Measurements from ENCODE around the gene GPATCH2L.

GPATCH2L gene

DNA sequence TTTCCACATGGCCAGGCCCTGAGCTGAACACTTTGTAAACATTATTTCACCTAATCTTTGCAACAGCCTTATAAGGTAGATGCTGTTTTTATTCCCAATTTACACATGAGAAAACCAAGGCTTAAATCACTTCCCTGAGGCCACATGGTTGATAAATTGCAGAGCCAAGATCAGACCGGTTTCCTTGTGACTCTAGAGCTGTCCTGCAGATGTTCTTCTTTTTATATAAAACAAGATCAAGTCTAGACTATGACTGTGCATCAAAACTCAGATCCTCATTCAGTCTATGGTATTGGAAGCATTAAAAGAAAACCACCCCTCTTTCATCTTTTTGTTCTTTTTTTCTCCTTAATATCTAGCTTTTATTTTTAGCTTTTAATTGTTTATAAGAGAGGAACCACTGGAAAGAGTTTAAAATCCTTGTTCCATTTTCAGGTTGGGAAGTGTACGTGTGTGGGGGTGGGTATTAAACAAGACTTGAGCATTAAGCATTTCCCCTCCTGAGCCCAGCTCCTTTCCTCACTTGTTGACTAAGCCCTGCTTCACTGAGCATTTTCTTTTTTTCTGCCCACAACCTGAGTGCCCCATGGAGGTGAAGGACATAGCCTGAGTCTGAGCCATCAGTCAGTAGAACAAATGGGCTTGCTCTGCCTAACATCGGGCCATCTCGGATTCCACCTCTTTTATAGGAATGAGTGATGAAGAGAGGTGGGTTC, 45.4 kb downstream of the GPATCH2L start:
- no peak for FAIRE-seq
- no peak for DNase-seq (ENCODE audit: low spot score)

DNA sequence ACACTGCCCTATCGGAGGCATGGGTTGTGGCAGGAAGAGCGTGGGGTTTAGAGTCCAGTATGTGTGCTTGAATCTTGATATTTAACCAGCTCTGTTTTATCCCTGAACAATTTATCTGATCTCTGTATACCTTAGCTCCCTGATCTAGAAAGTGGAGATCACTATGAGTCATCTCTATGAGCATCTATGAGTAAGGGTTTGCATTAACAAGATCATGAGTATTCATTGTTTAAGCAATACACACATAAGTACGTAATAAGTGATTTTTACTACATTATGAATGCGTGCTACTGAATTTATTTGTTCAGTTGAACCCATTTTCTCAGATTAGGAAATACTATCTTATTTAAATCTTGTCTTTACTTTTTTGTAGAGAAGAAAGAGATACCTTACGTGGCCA, 49.4 kb downstream of the GPATCH2L start:
- DNase-seq (ENCODE audit: low spot score): peak; percentile 55
- peak; percentile 48 for FAIRE-seq

DNA sequence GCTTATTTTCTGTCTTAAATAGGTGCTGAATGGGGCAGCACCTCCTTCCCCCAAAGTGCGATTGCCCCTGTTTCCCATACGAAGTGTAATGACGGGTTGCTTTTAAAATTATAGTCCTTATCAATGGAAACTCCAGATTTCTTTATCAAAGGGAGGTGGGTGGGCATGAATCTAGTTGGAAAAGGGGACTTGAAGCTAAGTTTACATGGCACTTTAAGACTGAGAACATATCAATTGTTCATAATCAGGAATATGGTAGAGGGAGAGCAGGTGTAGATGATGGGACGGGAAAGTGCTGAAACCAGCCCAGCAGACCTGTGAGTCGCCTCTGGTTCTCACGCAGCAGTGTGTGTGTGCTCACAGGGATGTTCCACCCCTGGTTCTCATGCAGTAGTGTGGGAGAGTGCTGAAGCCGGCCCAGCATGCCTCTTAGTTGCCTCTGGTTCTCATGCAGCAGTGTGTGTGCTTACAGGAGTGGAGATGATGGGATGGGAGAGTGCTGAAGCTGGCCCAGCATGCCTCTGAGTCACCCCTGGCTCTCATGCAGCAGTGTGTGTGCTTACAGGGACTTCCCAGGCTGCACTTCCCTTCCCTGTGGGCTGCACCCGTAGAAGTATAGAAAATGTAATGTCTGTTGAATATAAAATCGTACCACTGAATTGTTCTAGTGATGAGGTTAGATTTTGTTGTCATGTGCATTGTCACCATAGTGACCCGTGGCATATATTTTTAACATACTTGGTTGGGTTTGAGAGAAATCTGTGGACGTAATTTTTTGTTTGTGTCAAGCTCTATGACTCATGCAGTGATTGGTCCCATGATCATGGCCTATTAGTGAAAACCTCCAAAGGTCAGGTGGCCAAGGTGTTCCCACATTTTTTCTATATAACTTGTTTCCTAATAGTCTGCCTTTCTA, 51.6 kb downstream of the GPATCH2L start:
- DNase-seq (ENCODE audit: low spot score) (peak; percentile 72), FAIRE-seq (peak; percentile 35)

DNA sequence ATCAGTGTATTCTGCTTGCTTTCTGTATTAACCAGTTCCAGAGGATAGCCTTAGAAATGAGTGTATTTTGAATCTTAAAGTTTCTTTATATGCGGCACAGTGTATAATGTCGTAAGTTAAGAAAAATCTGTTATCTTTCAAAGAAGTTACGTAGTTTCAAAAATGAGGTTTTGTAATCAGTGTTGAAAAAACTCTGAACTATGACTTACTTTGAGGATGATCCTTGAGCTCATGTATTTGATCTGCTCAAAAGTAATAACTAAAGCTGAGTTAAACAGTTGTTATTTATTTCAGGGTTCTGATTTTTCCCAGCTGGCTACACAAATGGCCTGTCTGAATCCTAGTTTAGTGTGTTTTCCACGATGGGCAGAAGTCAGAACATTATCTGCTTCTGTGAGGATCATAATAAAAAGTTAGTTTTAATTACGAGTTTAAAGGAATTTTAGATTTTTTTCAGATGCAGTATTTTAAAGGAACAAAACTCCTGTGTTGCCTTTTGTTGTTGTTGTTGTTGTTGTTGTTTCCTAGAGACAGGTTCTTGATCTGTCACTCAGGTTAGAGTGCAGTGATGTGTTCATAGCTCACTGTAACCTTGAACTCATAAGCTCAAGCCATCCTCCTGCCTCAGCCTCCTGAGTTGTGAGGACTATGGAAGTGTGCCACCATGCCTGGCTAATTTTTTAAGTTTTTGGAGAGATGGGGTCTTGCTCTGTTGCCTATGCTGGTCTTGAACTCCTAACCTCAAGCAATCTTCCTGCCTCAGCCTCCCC, 52.9 kb downstream of the GPATCH2L start:
- FAIRE-seq: no peak
- DNase-seq (ENCODE audit: low spot score): no peak

- DNase-seq (ENCODE audit: low spot score): no peak
- FAIRE-seq: no peak
These were observed 54.0 kb downstream of the GPATCH2L start for GRCh38 chr14:76205708-76206107.

GRCh38 chr14:76208340-76208739, 56.6 kb downstream of the GPATCH2L start:
- FAIRE-seq: no peak
- no peak for DNase-seq (ENCODE audit: low spot score)

DNA sequence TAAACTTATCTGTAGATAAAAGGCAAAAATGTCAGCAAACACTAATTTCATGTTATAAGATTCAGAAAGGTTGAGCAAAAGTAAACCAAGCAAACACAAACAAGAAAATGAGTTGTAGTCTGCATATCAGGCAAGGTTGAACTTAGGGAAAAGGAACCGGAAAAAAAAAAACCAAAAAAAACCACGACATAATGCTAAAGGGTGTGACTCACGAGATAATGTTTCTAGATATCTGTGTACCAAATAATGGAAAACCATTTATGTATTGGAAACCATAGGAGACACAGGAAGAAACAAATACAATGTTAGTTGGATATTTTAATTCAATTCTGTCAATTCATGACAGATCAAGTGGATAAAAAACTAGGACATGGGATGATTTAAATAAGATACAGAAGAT, 60.5 kb downstream of the GPATCH2L start:
- DNase-seq (ENCODE audit: low spot score): no peak
- FAIRE-seq: no peak

- DNase-seq (ENCODE audit: low spot score): no peak
- FAIRE-seq: no peak
These were observed 65.5 kb downstream of the GPATCH2L start for GRCh38 chr14:76217179-76217578.

DNA sequence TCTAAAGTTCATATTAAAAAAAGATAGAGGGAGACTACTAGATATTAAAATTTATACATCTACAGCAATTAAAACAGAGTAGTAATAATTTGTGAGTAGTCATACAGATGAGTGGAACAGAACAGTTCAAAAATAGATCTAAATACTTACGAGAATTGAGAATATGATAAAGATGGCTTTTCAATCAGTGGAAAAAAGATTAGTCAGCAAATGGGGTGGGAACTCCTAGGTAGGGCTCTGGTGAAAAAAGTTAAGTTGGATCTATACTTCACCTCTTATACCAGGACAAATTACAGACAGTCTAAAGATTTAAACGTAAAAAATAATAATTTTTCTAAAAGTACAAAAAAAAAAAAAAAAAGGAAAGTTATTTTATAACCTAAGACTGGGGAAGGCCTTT, 66.9 kb downstream of the GPATCH2L start:
- FAIRE-seq (no peak), DNase-seq (ENCODE audit: low spot score) (no peak)

- FAIRE-seq (no peak), DNase-seq (ENCODE audit: low spot score) (no peak)
These were observed 68.2 kb downstream of the GPATCH2L start for GRCh38 chr14:76219873-76220272.

DNA sequence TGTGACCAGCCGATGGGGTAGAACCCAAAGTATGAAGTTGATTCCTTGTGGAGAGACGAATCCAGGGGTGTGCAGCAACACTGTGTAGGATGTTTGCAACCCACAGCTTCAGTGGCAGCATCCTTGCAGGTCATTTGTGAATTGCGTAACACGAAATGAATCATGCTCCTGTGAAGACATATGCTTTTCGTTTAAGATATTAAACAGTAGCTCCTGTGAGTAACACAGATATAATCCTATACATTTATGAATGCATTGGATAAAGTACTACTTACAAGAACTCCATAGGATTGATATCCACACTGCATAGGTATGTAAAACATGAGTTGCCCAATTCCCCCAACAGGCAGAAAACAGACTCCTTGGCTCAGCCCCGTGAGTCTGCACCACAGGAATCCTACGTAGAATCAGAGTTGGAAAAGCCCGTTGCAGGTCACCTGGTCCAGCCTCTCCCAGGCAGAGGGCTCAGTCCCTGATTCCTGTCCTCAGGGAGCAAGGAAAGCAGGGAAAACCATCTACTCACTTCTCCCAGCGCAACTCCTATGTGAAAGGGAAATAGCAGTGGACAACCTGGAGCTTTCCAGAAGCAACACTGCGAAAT, 75.8 kb downstream of the GPATCH2L start:
- no peak for FAIRE-seq
- no peak for DNase-seq (ENCODE audit: low spot score)

- FAIRE-seq: no peak
- DNase-seq (ENCODE audit: low spot score): no peak
These were observed 76.4 kb downstream of the GPATCH2L start for GRCh38 chr14:76228138-76228537.

- FAIRE-seq: no peak
- no peak for DNase-seq (ENCODE audit: low spot score)
These were observed 81.1 kb downstream of the GPATCH2L start for GRCh38 chr14:76232800-76233199.

DNA sequence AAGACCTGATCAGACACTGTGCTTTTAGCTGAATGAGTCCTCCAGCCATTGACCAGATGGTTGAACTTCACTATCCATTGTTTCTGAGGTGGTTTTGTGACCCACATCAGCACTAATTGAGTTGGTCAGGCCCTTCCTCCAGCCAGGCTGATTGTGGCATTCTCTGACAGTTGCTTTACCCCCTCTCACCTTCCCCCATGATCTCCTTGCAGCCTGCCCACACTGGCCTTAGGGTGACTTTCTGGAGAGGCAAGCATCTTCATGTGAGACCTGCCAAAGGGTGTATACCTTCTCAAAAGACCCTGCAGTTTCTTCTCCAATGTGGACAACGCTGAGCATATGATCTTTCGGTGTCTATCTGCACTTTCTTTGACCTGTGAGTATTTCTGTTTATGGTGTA, 83.9 kb downstream of the GPATCH2L start:
- DNase-seq (ENCODE audit: low spot score) (no peak), FAIRE-seq (no peak)

DNA sequence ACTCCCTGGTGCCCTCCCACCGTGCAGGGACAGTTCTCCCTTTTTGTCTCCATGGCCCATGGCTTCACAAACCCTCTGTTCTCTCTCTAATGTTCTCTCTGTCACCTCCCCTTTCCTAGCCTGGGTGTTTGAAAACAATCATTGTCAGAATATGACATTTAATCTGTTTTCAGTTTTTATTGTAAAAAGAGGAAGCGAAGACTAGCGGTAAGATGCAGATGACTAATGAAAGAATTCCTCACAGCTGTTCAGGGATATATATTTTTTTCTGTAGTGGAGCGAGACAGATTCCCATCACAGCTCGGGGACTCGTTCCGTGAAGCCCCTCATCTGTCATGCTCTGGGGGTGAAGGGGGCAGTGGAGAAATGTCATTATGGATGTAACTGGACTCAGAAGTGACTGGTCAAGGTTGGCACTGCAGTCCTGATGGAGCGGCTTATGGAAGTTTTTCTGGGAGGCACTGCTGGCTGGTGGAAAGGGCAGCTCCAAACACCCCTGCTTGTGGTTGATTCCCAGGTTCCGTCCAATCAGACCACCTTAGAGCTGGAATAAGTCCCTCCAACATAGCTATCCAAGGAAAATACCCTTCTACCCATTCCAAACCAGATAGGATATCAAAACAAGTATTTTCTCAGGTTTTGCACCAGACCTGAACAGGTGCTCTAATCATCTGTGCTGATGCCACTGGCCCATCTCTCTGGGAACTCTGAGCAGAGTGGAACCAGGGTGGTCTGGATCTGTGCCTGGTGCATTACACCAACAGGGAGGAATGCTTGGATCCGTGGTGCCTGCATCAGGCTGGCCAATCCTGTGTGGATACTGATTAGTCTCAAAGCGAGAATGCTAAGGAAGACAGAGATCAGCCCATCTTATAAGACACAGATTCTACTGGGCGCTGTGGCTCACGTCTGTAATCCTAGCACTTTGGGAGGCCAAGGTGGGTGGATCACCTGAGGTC, 84.7 kb downstream of the GPATCH2L start:
- no peak for DNase-seq (ENCODE audit: low spot score)
- FAIRE-seq: no peak

DNA sequence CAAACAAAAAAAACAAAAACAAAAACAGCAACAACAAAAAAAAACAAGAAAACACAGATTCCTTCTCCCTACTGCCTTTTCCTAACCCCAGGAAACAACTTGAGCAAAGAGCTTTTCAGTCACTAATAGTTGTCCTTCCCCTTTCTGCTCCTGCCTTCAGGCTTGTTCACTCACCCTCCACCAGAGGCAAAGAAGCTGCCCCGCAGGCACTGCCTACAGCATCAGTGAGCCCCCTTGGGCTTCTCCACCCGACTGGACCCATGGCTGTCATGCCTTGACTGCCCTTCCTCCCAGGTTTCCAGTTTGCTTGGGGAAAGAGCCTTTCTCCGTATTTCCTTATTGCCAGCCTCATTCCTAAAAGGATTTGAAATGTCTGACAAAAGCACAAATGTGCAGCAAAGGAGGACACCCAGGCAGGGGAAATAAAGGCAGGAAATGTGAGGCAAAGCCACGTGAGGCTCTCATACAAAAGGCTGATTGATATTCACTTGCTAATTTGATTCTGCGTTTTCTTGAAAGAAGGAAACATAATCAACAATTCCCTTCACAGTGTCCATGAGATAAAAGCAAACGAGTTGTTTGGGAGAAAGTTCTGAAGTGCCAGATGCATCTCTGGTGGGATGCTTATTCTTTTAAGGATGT, 85.7 kb downstream of the GPATCH2L start:
- DNase-seq (ENCODE audit: low spot score): no peak
- no peak for FAIRE-seq

DNA sequence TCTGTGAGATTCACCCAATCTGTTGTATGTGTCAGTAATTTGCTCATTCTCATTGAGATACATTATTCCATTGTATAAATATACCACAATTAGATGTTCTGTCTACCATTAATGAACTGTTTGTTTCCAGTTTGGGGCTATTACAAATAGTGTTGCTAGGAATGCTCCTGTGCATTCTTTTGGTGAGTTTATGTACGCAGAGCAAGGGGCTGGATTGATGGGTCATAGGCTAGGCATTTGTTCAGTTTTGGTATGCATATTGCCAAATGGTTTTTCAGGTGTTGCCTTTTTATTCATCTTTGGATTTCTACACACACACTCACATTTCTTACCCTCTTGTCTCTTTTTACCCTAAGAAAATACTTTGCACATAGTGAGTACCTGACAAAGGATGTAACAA, 93.4 kb downstream of the GPATCH2L start:
- DNase-seq (ENCODE audit: low spot score) (no peak), FAIRE-seq (no peak)

DNA sequence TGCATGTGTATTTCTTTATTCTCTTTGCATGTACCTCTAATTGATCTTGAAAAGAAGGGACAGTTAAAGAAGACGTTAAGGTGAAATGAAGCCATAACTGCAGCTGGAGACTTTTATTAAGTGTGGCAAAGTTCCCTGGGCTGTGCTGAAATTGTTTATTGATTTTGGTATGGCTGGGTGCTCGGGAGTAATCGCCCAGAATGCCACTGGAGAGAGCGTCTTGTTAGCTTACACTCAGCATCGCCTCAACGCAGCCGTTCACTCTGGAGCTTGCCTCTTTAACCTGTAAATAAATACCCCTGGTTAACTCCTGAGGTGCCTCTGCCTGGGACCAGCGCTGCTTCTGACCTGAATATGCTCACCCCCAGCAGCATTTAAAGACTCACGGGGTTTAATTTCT, 98.6 kb downstream of the GPATCH2L start:
- FAIRE-seq (no peak), DNase-seq (ENCODE audit: low spot score) (no peak)

DNA sequence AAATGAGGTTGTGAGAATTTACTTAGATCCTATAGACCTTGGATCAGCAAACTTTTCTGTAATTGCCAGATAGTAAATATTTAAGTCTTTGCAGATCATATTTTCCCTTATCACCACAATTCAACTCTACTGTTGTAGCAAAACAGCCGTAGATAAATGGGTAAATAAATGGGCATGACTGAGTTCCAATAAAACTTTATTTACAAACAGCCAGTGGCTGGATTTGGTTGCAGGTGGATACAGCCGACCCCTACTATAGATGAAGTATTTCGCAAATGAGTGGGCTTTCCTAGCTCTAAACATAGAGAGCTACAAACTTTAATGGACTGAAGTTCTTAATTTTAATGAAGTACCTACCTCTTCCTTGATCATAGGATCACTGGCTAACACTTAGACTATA, 100.7 kb downstream of the GPATCH2L start:
- DNase-seq (ENCODE audit: low spot score): no peak
- no peak for FAIRE-seq

DNA sequence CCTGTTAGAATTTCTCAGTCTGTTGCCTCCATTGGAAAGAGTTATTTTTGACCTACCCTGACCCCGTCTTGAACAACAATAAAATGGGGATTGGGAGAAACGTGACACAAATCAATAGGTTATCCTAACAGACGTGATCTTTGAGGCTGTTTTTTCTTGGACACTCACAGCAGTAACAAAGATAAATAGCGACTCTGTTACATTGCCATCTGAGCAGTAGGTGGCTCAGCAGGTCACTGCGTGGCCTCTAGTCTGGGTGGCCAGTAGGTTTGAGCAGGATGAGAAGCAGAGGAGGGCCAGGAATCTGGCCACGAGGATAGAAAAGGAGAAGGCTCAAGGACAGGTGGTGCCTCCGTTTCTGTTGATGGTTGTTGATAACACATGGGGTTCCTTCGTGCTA, 101.4 kb downstream of the GPATCH2L start:
- no peak for FAIRE-seq
- DNase-seq (ENCODE audit: low spot score): no peak
